Left hindlimb (tissue), 1 donor: Measurements from ENCODE around the gene CKMT2.
"Not testable (repeated sequence)": the region's sequence is repeated elsewhere in the genome, so short reads cannot be mapped to it uniquely, and the experiment has no call there.

Experiments used
- DNase-seq: peaks from one replicate; pipeline ENCODE4 v3.0.0-alpha.2; 2018

The CKMT2 gene

GRCh38 chr5:81253875-81254274 is 20.8 kb downstream of the CKMT2 start:
- DNase-seq, result no peak

- no peak for DNase-seq
These were observed 21.9 kb downstream of the CKMT2 start for GRCh38 chr5:81254886-81255559.

GRCh38 chr5:81256766-81257165 is 23.6 kb downstream of the CKMT2 start:
- DNase-seq, result no peak

GRCh38 chr5:81262796-81263195 is 29.7 kb downstream of the CKMT2 start:
- DNase-seq, result not testable (repeated sequence)

- no peak for DNase-seq
These were observed 32.0 kb downstream of the CKMT2 start for GRCh38 chr5:81265101-81265500.

GRCh38 chr5:81268521-81269196 is 35.5 kb downstream of the CKMT2 start:
- no peak for DNase-seq

- DNase-seq, result no peak
These were observed 36.8 kb downstream of the CKMT2 start for GRCh38 chr5:81269751-81270393.

- not testable (repeated sequence) for DNase-seq
These were observed 37.4 kb downstream of the CKMT2 start for GRCh38 chr5:81270394-81271027.

GRCh38 chr5:81283976-81284375 is 50.9 kb downstream of the CKMT2 start:
- no peak for DNase-seq

GRCh38 chr5:81286059-81286617 is 53.0 kb downstream of the CKMT2 start:
- DNase-seq, result no peak

GRCh38 chr5:81288021-81288433 is 54.9 kb downstream of the CKMT2 start:
- DNase-seq, result no peak

- DNase-seq, result no peak
These were observed 57.0 kb downstream of the CKMT2 start for GRCh38 chr5:81290146-81290545.

GRCh38 chr5:81292130-81292529 is 59.0 kb downstream of the CKMT2 start:
- DNase-seq, result no peak

- not testable (repeated sequence) for DNase-seq
These were observed 60.9 kb downstream of the CKMT2 start for GRCh38 chr5:81294021-81294420.

- DNase-seq, result no peak
These were observed 64.4 kb downstream of the CKMT2 start for GRCh38 chr5:81297531-81297930.

GRCh38 chr5:81300921-81301270 is 67.8 kb downstream of the CKMT2 start:
- DNase-seq, result no peak

GRCh38 chr5:81301271-81302015 is 68.3 kb downstream of the CKMT2 start, which contains the start of gene ZCCHC9:
Gene ZCCHC9 (plus strand): TSS chr5:81301587. CDS start chr5:81304758, 3,171 bp downstream.
- peak; percentile 96 for DNase-seq

GRCh38 chr5:81302596-81302995 is 69.5 kb downstream of the CKMT2 start:
- DNase-seq, result no peak

- no peak for DNase-seq
These were observed 70.4 kb downstream of the CKMT2 start for GRCh38 chr5:81303563-81303962.

GRCh38 chr5:81305785-81306184 is 72.7 kb downstream of the CKMT2 start:
- DNase-seq, result no peak

- no peak for DNase-seq
These were observed 75.7 kb downstream of the CKMT2 start for GRCh38 chr5:81308836-81309235.

GRCh38 chr5:81310402-81311063 is 77.4 kb downstream of the CKMT2 start:
- DNase-seq, result no peak
